Gastrocnemius medialis (tissue), 4 donors: Measurements from ENCODE around the gene CDK14. TPM values are rescaled to one million over a fixed set of nuclear protein-coding genes. Genes with fewer than 3 reads are reported as not detected.
A peak's percentile ranks its signal among the peaks of the same experiment; 100 is the strongest.

Source experiments
- ATAC-seq, 2 donors: fragments of 150-250 bp; one replicate each; pipeline ENCODE4 v1.9.1; 2016
- DNase-seq, 2 donors: peaks; one replicate each; pipeline ENCODE4 v3.0.0-alpha.2; 2019
- H3K27ac ChIP-seq, 4 donors: fragments of 200-600 bp; sonication (generic); 1 replicate in 1 of 4; 2 replicates in 3 of 4; pipeline ENCODE4 v1.5.1; 2016 to 2018; ENCODE audit warnings: mild to moderate bottlenecking in 2 of 4, moderate library complexity in 1 of 4
- H3K27me3 ChIP-seq, 3 donors: fragments of 200-600 bp; sonication (generic) in 2 of 3; 1 replicate in 1 of 3; 2 replicates in 2 of 3; pipeline versions ENCODE4 v1.5.1 to v1.6.0; 2016 to 2019; ENCODE audit warnings: mild to moderate bottlenecking in 1 of 3, moderate library complexity in 1 of 3
- H3K36me3 ChIP-seq, 2 donors: fragments of 200-600 bp; sonication (generic) in 1 of 2; one replicate each; pipeline ENCODE4 v1.5.1; 2017 to 2018
- H3K4me1 ChIP-seq, 2 donors: fragments of 200-600 bp; sonication (generic) in 1 of 2; one replicate each; pipeline ENCODE4 v1.5.1; 2016 to 2017; ENCODE audit warnings: mild to moderate bottlenecking in 2 of 2
- H3K4me3 ChIP-seq, 4 donors: fragments of 200-600 bp; sonication (generic) in 3 of 4; 1 replicate in 1 of 4; 2 replicates in 3 of 4; pipeline ENCODE4 v1.5.1; 2016 to 2019; ENCODE audit warnings: mild to moderate bottlenecking in 2 of 4
- H3K9me3 ChIP-seq, 3 donors: fragments of 200-600 bp; sonication (generic) in 2 of 3; 1 replicate in 1 of 3; 2 replicates in 2 of 3; pipeline ENCODE4 v1.5.1; 2016 to 2019
- POLR2A ChIP-seq, 2 donors: fragments of 450-650 bp; IDR thresholded peaks; one replicate each; pipeline ENCODE4 v1.6.1; 2017; ENCODE audit warnings: antibody characterized with exemption in 2 of 2, mild to moderate bottlenecking in 2 of 2, moderate library complexity in 2 of 2
- in situ Hi-C, 4 donors: fragments of 200-750 bp; cut with MboI; loops; one replicate each; pipeline versions ENCODE4 v1.15.0 to v1.8.0; 2017; ENCODE audit warnings: low sequenced_read_pairs in 4 of 4
- intact Hi-C: fragments of 100-400 bp; cut with DNase I; formaldehyde crosslinking; loops from one replicate; pipeline ENCODE4 v1.15.1; 2023; ENCODE audit warnings: low total_unique reads
- total RNA-seq, 4 donors: library from RNA; depleted of rRNA; stranded (reverse); fragments of >200 nt; gene quantifications; one replicate each; pipeline versions ENCODE4 v1.1.0 to v1.2.3, GENCODE V29; 2016
- TF ChIP-seq, protein P1 (sequence below), 5 experiments: fragments of 450-650 bp in 3 of 5; fragments of 200-600 bp in 2 of 5; sonication (generic) in 2 of 5; IDR thresholded peaks in 4 of 5; conservative IDR thresholded peaks in 1 of 5; 1 replicate in 4 of 5; 2 replicates in 1 of 5; pipeline ENCODE4 v1.5.1; 2016 to 2019; ENCODE audit warnings: antibody characterized with exemption in 5 of 5, mild to moderate bottlenecking in 3 of 5, moderate library complexity in 3 of 5

CDK14 gene
- total RNA-seq, 4 donors from 2014 or later: 3.9 to 8.6 (median 7.3) TPM

DNA sequence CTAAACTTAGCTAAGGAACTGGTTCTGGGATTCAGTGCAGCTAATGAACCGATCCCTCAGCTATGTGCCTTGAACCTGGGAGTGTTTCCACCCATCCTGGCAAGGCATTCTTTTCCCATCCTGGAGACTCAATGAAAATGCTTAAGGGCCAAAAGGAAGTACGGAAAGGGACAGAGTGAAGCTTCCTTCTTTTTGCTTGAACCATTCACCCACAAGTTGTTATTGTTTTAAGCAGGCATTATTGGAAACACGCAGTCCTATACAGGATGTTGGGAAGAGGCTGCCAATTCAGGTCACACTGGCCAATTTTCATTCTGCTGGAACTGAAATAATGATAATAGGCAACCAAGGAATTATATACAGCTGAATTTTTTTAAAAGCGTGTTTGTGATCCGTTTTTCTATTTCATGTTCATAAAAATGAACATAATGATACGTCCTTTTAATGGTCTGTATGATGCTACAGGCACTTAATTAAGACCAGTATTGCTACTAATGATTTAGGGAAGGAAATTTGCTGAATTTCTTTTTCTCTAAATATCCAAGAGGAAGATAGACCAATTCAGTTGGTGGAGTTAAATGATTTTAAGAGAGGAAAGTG, 610.3 kb downstream of the CDK14 start:
- DNase-seq: no peak
- Histone ChIP-seq H3K9me3 (no peaks in the 10 kb centered on the region), H3K36me3 (no peaks in the 10 kb centered on the region), H3K27ac (no peak overlapping the region), H3K4me3 (no peak overlapping the region), H3K27me3 (no peaks in the 10 kb centered on the region), H3K4me1 (no peaks in the 10 kb centered on the region)
- ATAC-seq: no peak
- intact Hi-C loops: no loop called here
- in situ Hi-C loops: no loop called here
- TF ChIP-seq POLR2A (IDR thresholded peaks at IDR 0.05): no peak
- TF ChIP-seq, protein P1, sequence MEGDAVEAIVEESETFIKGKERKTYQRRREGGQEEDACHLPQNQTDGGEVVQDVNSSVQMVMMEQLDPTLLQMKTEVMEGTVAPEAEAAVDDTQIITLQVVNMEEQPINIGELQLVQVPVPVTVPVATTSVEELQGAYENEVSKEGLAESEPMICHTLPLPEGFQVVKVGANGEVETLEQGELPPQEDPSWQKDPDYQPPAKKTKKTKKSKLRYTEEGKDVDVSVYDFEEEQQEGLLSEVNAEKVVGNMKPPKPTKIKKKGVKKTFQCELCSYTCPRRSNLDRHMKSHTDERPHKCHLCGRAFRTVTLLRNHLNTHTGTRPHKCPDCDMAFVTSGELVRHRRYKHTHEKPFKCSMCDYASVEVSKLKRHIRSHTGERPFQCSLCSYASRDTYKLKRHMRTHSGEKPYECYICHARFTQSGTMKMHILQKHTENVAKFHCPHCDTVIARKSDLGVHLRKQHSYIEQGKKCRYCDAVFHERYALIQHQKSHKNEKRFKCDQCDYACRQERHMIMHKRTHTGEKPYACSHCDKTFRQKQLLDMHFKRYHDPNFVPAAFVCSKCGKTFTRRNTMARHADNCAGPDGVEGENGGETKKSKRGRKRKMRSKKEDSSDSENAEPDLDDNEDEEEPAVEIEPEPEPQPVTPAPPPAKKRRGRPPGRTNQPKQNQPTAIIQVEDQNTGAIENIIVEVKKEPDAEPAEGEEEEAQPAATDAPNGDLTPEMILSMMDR (IDR thresholded peaks at IDR 0.05 in 4 of 5, conservative IDR thresholded peaks at IDR 0.05 in 1 of 5): no peak

DNA sequence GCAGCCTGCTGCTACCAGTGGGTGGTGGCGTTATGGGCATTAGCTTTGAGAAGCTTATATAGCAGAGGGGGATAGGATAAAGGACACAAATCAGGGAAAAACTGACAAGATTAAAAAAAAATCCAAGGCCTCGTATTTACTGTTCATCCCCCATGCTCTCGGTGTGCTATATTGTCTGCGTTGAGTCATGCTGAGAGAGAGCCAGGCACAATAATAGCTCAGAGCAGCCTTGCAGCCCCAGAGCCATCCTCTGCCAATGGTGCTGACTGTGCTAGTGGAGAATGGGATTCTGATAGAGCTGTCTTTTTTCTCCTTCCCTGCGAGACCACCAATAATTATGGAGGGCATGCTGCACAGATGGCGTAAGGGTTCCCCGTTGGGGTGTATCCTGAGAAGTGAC, 616.5 kb downstream of the CDK14 start:
- TF ChIP-seq, protein P1 (IDR thresholded peaks at IDR 0.05 in 4 of 5, conservative IDR thresholded peaks at IDR 0.05 in 1 of 5): no peak
- no peak for TF ChIP-seq POLR2A (IDR thresholded peaks at IDR 0.05)
- in situ Hi-C loops (no loop called here), intact Hi-C loops (no loop called here)
- Histone ChIP-seq H3K4me3 (no peak overlapping the region), H3K27me3 (no peaks in the 10 kb centered on the region), H3K36me3 (no peaks in the 10 kb centered on the region), H3K9me3 (no peaks in the 10 kb centered on the region), H3K4me1 (no peaks in the 10 kb centered on the region), H3K27ac (peak overlapping the region in 1 of 4 donors; percentile 33)
- ATAC-seq (peak; percentile 93 to 97), DNase-seq (peak; percentile 6 to 20)

DNA sequence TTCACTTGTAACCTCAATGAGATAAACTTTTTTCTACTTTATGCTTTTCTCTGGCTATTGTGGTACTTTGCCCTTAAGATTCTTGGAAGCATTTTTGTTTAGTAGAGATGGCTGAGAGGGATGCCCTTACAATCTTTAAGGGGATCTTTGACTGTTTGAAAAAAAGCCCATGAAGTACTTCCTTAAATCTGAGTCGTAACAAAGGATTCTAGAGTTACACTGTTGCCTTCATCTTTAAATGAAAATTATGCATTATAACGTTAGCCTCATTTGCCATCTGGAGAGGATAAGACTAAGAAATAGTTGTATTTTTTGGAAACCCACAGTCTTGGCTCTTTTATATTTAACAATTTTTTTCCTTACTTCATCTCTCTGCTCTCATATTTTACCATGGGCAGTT, 630.3 kb downstream of the CDK14 start:
- H3K36me3 ChIP-seq: no peaks in the 10 kb centered on the region
- no peaks in the 10 kb centered on the region for H3K27me3 ChIP-seq
- H3K4me1 ChIP-seq: no peaks in the 10 kb centered on the region
- no peak for DNase-seq
- no peak for ATAC-seq
- H3K4me3 ChIP-seq: no peak overlapping the region
- no peak for TF ChIP-seq POLR2A (IDR thresholded peaks at IDR 0.05)
- TF ChIP-seq, protein P1 (IDR thresholded peaks at IDR 0.05 in 4 of 5, conservative IDR thresholded peaks at IDR 0.05 in 1 of 5): no peak
- no peak overlapping the region for H3K27ac ChIP-seq
- no peaks in the 10 kb centered on the region for H3K9me3 ChIP-seq
- in situ Hi-C loops: no loop called here
- intact Hi-C loops: no loop called here

DNA sequence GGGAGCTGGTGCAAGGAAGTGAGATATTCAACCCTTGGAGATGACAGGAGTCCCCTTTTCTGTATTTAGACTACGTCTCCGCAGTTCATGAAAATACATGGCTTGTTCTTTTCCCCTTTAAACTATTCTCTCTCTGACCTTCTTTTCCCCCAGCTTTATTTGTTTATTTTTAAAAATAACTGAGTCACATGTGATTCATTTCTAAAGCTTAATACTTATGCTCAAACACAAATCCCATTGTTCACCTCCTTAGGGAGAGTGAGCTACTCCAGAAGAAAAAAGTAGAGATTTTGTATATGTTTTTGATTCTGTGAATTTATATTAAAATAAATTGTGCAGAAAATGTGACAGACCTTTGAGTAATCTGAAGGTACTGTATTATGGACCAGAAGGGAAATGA, 632.2 kb downstream of the CDK14 start:
- Histone ChIP-seq H3K9me3 (no peaks in the 10 kb centered on the region), H3K27me3 (no peaks in the 10 kb centered on the region), H3K27ac (no peak overlapping the region), H3K4me3 (no peak overlapping the region), H3K4me1 (no peaks in the 10 kb centered on the region), H3K36me3 (no peaks in the 10 kb centered on the region)
- in situ Hi-C loops (no loop called here), intact Hi-C loops (no loop called here)
- TF ChIP-seq, protein P1 (IDR thresholded peaks at IDR 0.05 in 4 of 5, conservative IDR thresholded peaks at IDR 0.05 in 1 of 5): no peak
- no peak for TF ChIP-seq POLR2A (IDR thresholded peaks at IDR 0.05)
- DNase-seq: no peak
- no peak for ATAC-seq
